ENCODE measurements around the gene PDE1C.

Gene PDE1C

DNA sequence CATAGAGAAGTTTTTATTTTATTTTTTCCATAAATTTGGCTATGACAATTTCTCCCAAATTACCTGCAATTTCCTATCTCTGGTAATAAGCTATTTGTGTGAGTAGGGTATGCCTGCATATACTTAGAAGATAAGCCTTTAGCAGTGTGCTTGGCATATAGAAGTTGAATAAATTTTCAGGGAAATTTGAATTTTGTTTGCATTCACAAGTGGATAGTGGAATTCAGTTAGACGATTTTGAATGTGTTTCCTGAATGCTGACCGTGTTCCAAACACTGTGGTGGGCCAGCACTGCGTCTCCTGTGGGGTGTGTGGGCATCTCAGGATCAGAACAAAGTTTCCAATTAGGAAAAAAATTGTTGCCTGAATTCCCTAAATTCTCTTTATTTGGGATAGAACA, 283.9 kb downstream of the PDE1C start:
- Histone ChIP-seq H3K4me1 (ENCODE audit: control insufficient read depth, insufficient read depth, low read length) (no peaks in the 10 kb centered on the region), H3K27ac (ENCODE audit: low read length) (no peak overlapping the region), H3K9me3 (ENCODE audit: control insufficient read depth, insufficient read depth, low read length) (no peaks in the 10 kb centered on the region), H3K27me3 (ENCODE audit: control insufficient read depth, insufficient read depth, low read length) (no peaks in the 10 kb centered on the region; the same call in 1 of the 2 replicates), H3K36me3 (ENCODE audit: control insufficient read depth, insufficient read depth, low read length) (no peaks in the 10 kb centered on the region), H3K4me3 (ENCODE audit: low read length) (no peak overlapping the region)
- no CpG with 5 or more reads among the region's 3 CpGs for WGBS (ENCODE audit: insufficient coverage, insufficient read length)
- no peak for DNase-seq (ENCODE audit: low read depth, low spot score)

DNA sequence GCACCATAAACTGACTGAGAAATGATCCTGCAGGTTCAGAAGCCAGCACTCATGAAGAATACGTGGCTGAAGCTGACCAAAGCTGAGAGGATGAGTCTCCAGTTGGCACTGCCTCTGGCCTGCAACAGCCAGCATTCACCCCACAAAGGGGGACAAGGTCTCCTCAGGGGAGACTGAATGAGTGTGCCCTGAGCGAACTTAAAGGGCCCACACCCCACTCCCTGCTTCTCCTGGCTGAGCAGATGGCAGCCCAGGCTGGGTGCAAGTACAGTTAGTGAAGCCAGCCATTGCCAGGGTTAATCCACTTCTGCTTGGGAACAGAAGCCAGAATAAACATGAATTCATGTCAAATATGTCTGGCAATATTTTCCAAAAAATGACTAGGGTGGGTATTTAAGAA, 285.1 kb downstream of the PDE1C start:
- Histone ChIP-seq H3K27me3 (ENCODE audit: control insufficient read depth, insufficient read depth, low read length) (no peaks in the 10 kb centered on the region; the same call in 1 of the 2 replicates), H3K4me3 (ENCODE audit: low read length) (no peak overlapping the region), H3K9me3 (ENCODE audit: control insufficient read depth, insufficient read depth, low read length) (no peaks in the 10 kb centered on the region), H3K4me1 (ENCODE audit: control insufficient read depth, insufficient read depth, low read length) (no peaks in the 10 kb centered on the region), H3K27ac (ENCODE audit: low read length) (no peak overlapping the region), H3K36me3 (ENCODE audit: control insufficient read depth, insufficient read depth, low read length) (no peaks in the 10 kb centered on the region)
- WGBS (ENCODE audit: insufficient coverage, insufficient read length): no CpG with 5 or more reads among the region's 2 CpGs
- DNase-seq (ENCODE audit: low read depth, low spot score): no peak

DNA sequence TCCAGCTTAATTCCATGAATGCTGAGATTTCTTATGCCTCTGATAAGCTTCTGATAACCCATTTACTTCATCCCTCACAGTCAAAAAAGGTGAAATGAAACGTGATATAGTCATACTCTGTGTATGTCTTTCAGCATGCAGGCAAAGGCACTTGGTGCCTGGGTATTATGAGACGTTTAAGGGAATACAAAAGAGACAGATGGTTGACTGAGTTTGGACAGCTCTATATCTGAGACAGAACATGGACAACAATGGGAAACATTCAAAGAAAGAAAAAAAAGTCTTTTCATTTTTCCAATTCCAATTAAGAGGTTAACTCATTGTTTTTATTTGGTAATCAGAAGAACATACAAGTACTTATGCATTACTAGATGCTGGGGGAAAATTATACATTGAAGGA, 287.0 kb downstream of the PDE1C start:
- DNase-seq (ENCODE audit: low read depth, low spot score): no peak
- H3K36me3 ChIP-seq (ENCODE audit: control insufficient read depth, insufficient read depth, low read length): no peaks in the 10 kb centered on the region
- no peak overlapping the region for H3K27ac ChIP-seq (ENCODE audit: low read length)
- no peak overlapping the region for H3K4me3 ChIP-seq (ENCODE audit: low read length)
- no peaks in the 10 kb centered on the region for H3K4me1 ChIP-seq (ENCODE audit: control insufficient read depth, insufficient read depth, low read length)
- no CpG with 5 or more reads among the region's 2 CpGs for WGBS (ENCODE audit: insufficient coverage, insufficient read length)
- H3K27me3 ChIP-seq (ENCODE audit: control insufficient read depth, insufficient read depth, low read length): peaks cover 4% of the 10 kb centered on the region
- H3K9me3 ChIP-seq (ENCODE audit: control insufficient read depth, insufficient read depth, low read length): no peaks in the 10 kb centered on the region

DNA sequence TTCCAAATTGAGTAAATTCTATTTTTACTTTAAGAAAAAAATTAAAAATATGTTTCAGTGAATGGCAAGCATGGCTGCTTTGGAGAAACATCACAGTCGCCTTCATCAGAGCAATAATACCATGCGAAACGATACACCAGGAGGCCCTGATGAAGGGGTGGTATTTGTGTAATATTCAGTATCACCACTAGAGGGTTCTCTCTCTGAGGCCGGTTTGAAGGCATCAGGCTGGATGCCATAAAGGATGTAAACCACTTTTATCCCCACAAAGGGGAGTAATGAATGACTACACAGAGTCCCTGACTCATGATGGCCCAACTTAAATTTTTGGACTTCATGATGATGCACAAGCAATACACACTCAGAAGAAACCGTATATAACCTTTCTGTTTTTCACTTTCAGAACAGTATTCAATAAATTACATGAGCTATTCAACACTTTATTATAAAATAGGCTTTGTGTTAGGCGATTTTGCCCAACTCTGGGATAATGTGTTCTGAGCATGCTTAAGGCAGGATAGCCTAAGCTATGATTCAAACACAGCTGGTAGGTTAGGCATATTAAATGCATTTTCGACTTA, 287.7 kb downstream of the PDE1C start:
- H3K4me3 ChIP-seq (ENCODE audit: low read length): no peak overlapping the region
- DNase-seq (ENCODE audit: low read depth, low spot score): no peak
- no peaks in the 10 kb centered on the region for H3K9me3 ChIP-seq (ENCODE audit: control insufficient read depth, insufficient read depth, low read length)
- no peaks in the 10 kb centered on the region for H3K4me1 ChIP-seq (ENCODE audit: control insufficient read depth, insufficient read depth, low read length)
- no CpG with 5 or more reads among the region's 7 CpGs for WGBS (ENCODE audit: insufficient coverage, insufficient read length)
- no peaks in the 10 kb centered on the region for H3K36me3 ChIP-seq (ENCODE audit: control insufficient read depth, insufficient read depth, low read length)
- no peak overlapping the region for H3K27ac ChIP-seq (ENCODE audit: low read length)
- H3K27me3 ChIP-seq (ENCODE audit: control insufficient read depth, insufficient read depth, low read length): peaks cover 7% of the 10 kb centered on the region

DNA sequence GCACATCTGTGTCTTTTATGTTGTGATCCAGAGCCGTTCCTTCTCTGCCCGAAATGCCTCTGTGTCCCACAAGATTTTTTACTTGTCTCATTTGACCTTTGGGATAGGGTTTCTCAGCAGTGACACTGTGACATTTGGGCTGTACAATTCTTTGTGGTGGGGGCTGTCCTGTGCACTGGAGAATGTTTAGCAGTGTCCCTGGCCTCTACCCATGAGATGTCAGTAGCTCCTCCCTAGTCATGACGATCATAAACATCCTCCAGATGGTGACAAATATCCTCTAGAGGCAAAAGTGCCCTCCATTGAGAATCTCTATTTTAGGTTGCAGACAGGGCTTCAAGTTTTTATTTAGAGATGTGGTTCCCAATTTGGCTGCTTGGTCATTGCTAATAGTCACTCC, 291.9 kb downstream of the PDE1C start:
- no peaks in the 10 kb centered on the region for H3K4me1 ChIP-seq (ENCODE audit: control insufficient read depth, insufficient read depth, low read length)
- no peak overlapping the region for H3K27ac ChIP-seq (ENCODE audit: low read length)
- DNase-seq (ENCODE audit: low read depth, low spot score): no peak
- no CpG with 5 or more reads among the region's 3 CpGs for WGBS (ENCODE audit: insufficient coverage, insufficient read length)
- no peaks in the 10 kb centered on the region for H3K9me3 ChIP-seq (ENCODE audit: control insufficient read depth, insufficient read depth, low read length)
- peaks cover 20% of the 10 kb centered on the region for H3K27me3 ChIP-seq (ENCODE audit: control insufficient read depth, insufficient read depth, low read length)
- no peaks in the 10 kb centered on the region for H3K36me3 ChIP-seq (ENCODE audit: control insufficient read depth, insufficient read depth, low read length)
- no peak overlapping the region for H3K4me3 ChIP-seq (ENCODE audit: low read length)

DNA sequence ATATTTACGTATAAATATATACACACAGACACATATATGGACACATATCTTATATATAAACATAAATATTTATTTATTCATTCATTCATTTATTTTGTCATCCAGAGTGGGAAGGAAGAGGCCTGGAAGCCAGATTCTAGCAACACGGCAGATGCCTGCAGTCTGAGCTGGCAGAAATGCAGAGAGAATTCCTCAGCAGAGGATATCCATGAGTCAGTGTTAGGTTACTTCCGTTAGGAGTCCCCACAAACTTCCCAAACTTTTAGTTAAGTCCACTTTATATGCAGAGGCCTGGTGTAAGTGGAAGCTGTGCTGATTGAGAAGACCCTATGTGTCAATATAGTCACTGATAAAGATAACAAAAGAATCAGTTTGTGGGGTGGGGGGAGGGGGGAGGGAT, 293.6 kb downstream of the PDE1C start:
- DNase-seq (ENCODE audit: low read depth, low spot score): no peak
- Histone ChIP-seq H3K9me3 (ENCODE audit: control insufficient read depth, insufficient read depth, low read length) (no peaks in the 10 kb centered on the region; the same call in 1 of the 2 replicates), H3K4me3 (ENCODE audit: low read length) (no peak overlapping the region), H3K4me1 (ENCODE audit: control insufficient read depth, insufficient read depth, low read length) (no peaks in the 10 kb centered on the region), H3K27me3 (ENCODE audit: control insufficient read depth, insufficient read depth, low read length) (peaks cover 35% of the 10 kb centered on the region), H3K27ac (ENCODE audit: low read length) (no peak overlapping the region), H3K36me3 (ENCODE audit: control insufficient read depth, insufficient read depth, low read length) (no peaks in the 10 kb centered on the region)
- no CpG with 5 or more reads among the region's 3 CpGs for WGBS (ENCODE audit: insufficient coverage, insufficient read length)

DNA sequence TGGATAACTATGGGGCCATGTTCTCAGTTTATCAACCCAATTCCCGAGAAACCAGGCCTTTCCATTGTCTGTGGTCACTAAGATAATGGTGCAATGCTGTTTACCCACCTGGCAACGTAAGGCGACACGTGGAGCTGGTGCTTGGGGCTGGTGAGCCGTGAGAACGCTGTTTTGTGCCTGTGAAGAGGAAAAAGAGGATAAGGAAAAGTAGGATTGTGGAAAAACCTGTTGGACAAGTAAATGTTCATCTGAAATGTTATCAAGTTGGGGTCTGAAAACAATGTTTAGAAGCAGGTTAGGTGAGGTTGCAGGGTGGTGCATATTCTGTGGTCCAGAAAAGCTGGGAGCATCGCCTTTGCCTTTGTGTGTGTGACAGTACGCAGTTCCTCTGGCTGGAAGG, 294.7 kb downstream of the PDE1C start:
- Histone ChIP-seq H3K27ac (ENCODE audit: low read length) (no peak overlapping the region), H3K4me3 (ENCODE audit: low read length) (no peak overlapping the region), H3K27me3 (ENCODE audit: control insufficient read depth, insufficient read depth, low read length) (peaks cover 42% of the 10 kb centered on the region), H3K4me1 (ENCODE audit: control insufficient read depth, insufficient read depth, low read length) (no peaks in the 10 kb centered on the region), H3K9me3 (ENCODE audit: control insufficient read depth, insufficient read depth, low read length) (no peaks in the 10 kb centered on the region; the same call in 1 of the 2 replicates), H3K36me3 (ENCODE audit: control insufficient read depth, insufficient read depth, low read length) (no peaks in the 10 kb centered on the region)
- WGBS (ENCODE audit: insufficient coverage, insufficient read length): no CpG with 5 or more reads among the region's 8 CpGs
- no peak for DNase-seq (ENCODE audit: low read depth, low spot score)

DNA sequence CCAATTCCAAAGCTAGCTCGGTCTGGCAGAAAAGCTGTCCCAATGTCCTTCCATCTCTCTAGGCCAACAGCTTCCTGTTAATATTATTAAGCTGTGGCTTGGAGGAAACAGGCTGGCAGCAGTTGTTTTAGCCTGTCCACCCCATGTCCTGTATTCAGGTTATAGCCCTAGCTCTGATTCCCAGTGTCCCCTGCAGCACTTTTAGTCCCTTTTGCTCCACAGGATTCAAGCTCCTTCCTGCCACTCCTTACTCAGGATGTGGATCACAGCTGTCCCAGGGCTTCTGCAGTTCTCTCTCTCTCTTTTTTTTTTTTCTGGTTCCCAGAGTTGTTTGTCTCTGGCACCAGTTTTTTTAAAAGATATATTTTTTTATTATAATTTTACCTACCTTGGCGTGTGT, 298.0 kb downstream of the PDE1C start:
- H3K36me3 ChIP-seq (ENCODE audit: control insufficient read depth, insufficient read depth, low read length): no peaks in the 10 kb centered on the region
- no peak overlapping the region for H3K27ac ChIP-seq (ENCODE audit: low read length)
- H3K4me1 ChIP-seq (ENCODE audit: control insufficient read depth, insufficient read depth, low read length): no peaks in the 10 kb centered on the region
- DNase-seq (ENCODE audit: low read depth, low spot score): no peak
- peaks cover 57% of the 10 kb centered on the region for H3K27me3 ChIP-seq (ENCODE audit: control insufficient read depth, insufficient read depth, low read length)
- no peaks in the 10 kb centered on the region; the same call in 1 of the 2 replicates for H3K9me3 ChIP-seq (ENCODE audit: control insufficient read depth, insufficient read depth, low read length)
- no CpG with 5 or more reads among the region's 2 CpGs for WGBS (ENCODE audit: insufficient coverage, insufficient read length)
- H3K4me3 ChIP-seq (ENCODE audit: low read length): no peak overlapping the region

DNA sequence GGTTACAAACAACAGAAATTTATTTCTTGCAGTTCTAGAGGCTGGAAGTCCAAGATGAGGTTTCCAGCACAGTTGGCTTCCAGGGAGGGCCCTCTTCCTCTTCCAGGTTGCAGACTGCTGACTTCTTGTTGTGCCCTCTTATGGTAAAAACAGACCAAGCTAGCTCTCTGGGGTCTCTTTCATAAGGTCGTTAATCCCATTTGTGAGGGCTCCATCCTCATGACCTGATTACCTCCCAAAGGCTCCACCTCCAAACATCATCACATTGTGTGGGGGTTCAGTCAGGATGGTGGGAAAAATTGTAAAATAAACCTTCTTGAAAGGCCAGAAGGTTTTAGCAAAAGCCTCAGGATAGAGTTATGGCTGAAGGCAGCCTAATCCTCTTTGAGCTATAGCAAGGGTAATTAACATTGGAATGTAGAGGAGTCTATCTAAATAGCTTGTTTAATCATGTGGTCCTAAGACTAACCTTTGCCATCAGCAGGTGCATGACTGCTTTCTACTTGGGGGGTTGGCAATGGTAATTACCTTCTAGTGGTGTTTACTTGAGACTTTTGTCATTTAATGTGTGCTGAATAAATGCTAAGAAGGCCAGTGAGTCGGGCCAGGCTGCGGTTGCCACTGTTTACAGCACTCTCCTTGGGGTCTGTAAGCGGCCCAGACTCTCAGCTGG, 302.4 kb downstream of the PDE1C start:
- no peaks in the 10 kb centered on the region for H3K4me1 ChIP-seq (ENCODE audit: control insufficient read depth, insufficient read depth, low read length)
- DNase-seq (ENCODE audit: low read depth, low spot score): peak; percentile 35
- WGBS (ENCODE audit: insufficient coverage, insufficient read length): no CpG with 5 or more reads among the region's 4 CpGs
- no peak overlapping the region for H3K27ac ChIP-seq (ENCODE audit: low read length)
- no peaks in the 10 kb centered on the region for H3K36me3 ChIP-seq (ENCODE audit: control insufficient read depth, insufficient read depth, low read length)
- H3K9me3 ChIP-seq (ENCODE audit: control insufficient read depth, insufficient read depth, low read length): no peaks in the 10 kb centered on the region; the same call in 1 of the 2 replicates
- no peak overlapping the region for H3K4me3 ChIP-seq (ENCODE audit: low read length)
- H3K27me3 ChIP-seq (ENCODE audit: control insufficient read depth, insufficient read depth, low read length): peaks cover 66% of the 10 kb centered on the region

DNA sequence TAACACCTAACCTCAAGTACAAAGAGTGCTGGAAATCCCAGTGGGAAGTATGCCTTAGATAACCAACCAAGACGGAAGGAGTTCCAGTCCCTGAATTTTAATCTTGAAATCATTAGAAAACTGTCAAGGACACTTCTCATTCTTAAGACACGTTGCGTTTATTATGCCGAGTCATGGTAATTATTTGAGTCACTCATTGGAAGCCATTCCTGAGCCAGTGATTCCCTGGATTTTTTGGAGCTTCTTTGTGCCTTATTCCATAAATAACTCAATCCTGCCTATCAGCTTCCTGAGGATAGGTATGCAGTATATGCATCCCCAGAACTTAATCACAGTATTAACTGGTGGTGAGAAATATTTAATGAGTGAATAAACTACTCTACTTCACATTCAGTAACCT, 305.7 kb downstream of the PDE1C start:
- H3K9me3 ChIP-seq (ENCODE audit: control insufficient read depth, insufficient read depth, low read length): no peaks in the 10 kb centered on the region
- no peak for DNase-seq (ENCODE audit: low read depth, low spot score)
- no peak overlapping the region for H3K4me3 ChIP-seq (ENCODE audit: low read length)
- H3K36me3 ChIP-seq (ENCODE audit: control insufficient read depth, insufficient read depth, low read length): no peaks in the 10 kb centered on the region
- no peaks in the 10 kb centered on the region for H3K4me1 ChIP-seq (ENCODE audit: control insufficient read depth, insufficient read depth, low read length)
- no CpG with 5 or more reads among the region's 4 CpGs for WGBS (ENCODE audit: insufficient coverage, insufficient read length)
- peaks cover 53% of the 10 kb centered on the region for H3K27me3 ChIP-seq (ENCODE audit: control insufficient read depth, insufficient read depth, low read length)
- no peak overlapping the region for H3K27ac ChIP-seq (ENCODE audit: low read length)

DNA sequence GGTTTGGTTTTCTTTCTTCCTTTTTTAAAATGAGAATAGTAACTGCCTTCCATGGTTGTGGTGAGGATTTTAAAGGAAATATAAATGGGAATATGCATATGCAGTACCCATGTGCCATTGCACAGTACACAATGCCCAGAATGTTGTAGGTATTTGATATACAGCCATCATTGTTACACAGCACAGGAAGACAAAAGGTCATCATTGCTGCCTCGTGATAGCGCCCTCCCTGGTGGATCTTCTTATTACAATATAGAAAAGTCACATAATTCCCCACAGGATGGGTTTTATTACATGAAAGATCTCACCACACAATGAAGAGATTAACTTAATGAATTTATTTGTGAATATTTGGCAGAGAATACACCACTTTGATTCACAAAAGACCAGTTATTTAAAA, 306.7 kb downstream of the PDE1C start:
- WGBS (ENCODE audit: insufficient coverage, insufficient read length): no CpG with 5 or more reads among the region's 2 CpGs

More for the DNA sequence above, 306.7 kb downstream of the PDE1C start:
- Histone ChIP-seq H3K36me3 (ENCODE audit: control insufficient read depth, insufficient read depth, low read length) (no peaks in the 10 kb centered on the region), H3K27me3 (ENCODE audit: control insufficient read depth, insufficient read depth, low read length) (peaks cover 53% of the 10 kb centered on the region), H3K4me3 (ENCODE audit: low read length) (no peak overlapping the region), H3K27ac (ENCODE audit: low read length) (no peak overlapping the region), H3K9me3 (ENCODE audit: control insufficient read depth, insufficient read depth, low read length) (no peaks in the 10 kb centered on the region), H3K4me1 (ENCODE audit: control insufficient read depth, insufficient read depth, low read length) (no peaks in the 10 kb centered on the region)
- DNase-seq (ENCODE audit: low read depth, low spot score): no peak

All from iPS DF 6.9 (cell line).